Left renal cortex interstitium (tissue), 4 donors: ENCODE results near the gene EIF3F. TPM values are rescaled to one million over a fixed set of nuclear protein-coding genes. Genes with fewer than 3 reads are reported as not detected.
A peak's percentile ranks its signal among the peaks of the same experiment; 100 is the strongest.

Source experiments
- DNase-seq, 4 donors: peaks; one replicate each; pipeline ENCODE4 v3.0.0-alpha.2; 2013; ENCODE audit warnings: low read depth in 4 of 4, low spot score in 2 of 4, missing footprints in 1 of 4
- polyA plus RNA-seq, 4 donors: library from polyadenylated mRNA; unstranded; fragments of 120-200 nt; gene quantifications; one replicate each; pipeline ENCODE4 v1.2.1, GENCODE V29; 2013; ENCODE audit not compliant: insufficient read length in 4 of 4

Gene EIF3F
- 100 to 1,000 TPM; 310 to 350 (median 326) TPM for polyA plus RNA-seq

DNA sequence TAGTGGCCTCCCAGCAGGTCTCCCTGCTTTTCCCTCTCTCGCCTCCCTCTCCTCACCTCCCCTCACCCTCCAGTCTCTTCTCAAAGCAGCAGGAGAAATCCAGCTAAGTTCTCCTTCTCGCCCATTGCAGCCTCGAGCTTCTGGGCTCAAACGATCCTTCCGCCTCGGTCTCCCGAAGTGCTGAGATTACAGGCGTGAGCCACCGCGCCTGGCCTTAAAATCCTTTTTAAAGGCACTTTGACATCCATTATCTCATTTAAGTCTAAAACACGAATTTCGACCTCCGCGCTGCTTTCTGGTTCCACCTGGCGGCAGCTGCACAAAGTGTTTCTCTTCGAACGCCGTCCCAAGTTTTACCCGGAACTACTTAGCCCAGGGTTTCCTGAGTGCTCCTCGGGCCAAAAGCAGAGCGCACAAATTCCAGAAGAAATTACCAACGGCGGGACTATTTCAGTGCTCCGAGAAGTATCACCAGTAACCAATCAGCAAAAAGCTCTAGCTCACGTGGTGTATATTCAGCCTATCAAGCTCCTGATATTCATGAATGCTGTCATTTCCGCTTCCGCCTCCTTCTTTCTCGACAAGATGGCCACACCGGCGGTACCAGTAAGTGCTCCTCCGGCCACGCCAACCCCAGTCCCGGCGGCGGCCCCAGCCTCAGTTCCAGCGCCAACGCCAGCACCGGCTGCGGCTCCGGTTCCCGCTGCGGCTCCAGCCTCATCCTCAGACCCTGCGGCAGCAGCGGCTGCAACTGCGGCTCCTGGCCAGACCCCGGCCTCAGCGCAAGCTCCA is at the start of gene EIF3F:
TSS of gene EIF3F (plus strand) at position 570 of the 792 bp plus-strand sequence. CDS start at position 586, 16 bp downstream.
- DNase-seq = peak; percentile 96 to 99 (median 96)

- DNase-seq = no peak
Observed at GRCh38 chr11:7941146-7941545, 46.0 kb upstream of the EIF3F start.

GRCh38 chr11:7941608-7942007 is 45.5 kb upstream of the EIF3F start, which contains the start of gene OR10A3:
Gene OR10A3, minus strand, starts transcription at chr11:7941708. Its CDS starts 2,188 bp downstream, at chr11:7939520.
- no peak for DNase-seq

DNA sequence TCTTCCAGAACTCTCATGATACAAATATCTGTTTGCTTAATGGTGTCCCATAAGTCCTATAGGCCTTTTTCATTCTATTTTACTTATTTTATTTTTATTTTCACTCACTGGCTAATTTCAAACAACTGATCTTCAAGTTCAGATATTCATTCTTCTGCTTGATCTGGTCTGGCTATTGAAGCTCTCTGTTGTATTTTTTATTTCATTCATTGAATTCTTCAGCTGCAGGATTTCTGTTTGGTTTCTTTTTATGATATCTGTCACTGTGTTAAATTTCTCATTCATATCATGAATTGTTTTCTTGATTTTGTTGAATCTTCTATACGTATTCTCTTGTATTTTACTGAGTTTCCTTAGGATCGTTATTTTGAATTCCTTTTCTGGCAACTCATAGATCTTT is 43.0 kb upstream of the EIF3F start:
- no peak for DNase-seq

GRCh38 chr11:7949934-7950333 is 37.2 kb upstream of the EIF3F start:
- DNase-seq = no peak

DNA sequence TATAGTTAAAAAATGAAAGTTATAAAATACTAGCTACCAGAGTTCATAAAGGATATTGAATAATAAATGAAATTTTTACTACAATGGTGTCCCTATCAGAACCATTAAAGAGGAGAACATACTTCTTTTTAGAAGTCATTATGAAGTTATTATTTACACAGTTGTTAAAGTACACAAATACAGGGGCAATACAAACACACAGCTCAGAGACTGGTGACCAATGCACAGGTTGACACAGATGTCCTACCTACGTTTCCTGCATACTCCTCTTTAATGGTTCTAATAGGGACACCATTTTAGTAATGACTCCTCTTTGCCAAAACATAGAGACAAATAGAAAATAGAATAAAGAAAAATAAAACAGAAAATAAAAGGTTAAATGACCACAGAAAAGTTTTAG is 31.9 kb upstream of the EIF3F start:
- no peak for DNase-seq

DNA sequence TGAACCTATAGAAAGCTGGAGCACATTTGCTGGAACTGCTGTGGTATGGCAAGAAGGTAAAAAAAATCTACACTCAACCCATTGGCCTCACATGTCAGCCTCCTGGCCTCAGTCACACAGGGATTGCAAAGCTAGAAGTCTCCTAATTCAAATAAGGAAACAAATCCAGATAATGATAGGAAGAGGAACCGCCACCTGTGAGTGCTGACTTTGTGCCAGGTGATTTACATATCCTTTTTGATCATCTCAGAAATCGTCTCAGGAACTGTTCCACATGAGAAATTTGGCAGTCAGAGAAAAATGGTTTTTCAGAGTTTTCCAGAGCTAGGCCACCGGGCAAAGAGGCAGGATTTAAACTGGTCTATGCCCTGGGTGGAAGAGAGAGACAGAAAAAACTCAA is 22.9 kb upstream of the EIF3F start:
- no peak for DNase-seq

DNA sequence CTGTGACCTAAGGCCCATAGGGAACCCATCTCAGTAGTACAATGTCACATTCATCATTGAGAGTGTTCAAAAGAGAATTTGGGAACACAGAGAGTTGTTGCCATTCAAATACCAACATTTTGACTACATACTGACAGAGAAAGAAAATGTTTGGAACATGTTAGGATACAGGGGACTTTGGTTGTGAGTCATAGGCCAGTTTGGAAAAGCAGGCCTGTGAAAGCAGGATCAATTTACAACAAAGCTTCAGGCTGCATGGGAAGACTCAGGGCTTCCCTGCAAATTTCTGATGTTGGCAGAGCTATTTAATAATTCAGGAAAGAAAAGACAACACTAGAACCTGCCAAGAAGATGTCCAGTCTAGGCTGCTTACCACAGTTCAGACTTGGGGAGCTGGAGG is 22.3 kb upstream of the EIF3F start:
- DNase-seq = no peak

- no peak for DNase-seq
Observed at GRCh38 chr11:7965386-7965785, 21.8 kb upstream of the EIF3F start, which contains the start of gene NLRP10. Gene NLRP10, minus strand, starts transcription at chr11:7965447. Its CDS starts 1,952 bp downstream, at chr11:7963495.

DNA sequence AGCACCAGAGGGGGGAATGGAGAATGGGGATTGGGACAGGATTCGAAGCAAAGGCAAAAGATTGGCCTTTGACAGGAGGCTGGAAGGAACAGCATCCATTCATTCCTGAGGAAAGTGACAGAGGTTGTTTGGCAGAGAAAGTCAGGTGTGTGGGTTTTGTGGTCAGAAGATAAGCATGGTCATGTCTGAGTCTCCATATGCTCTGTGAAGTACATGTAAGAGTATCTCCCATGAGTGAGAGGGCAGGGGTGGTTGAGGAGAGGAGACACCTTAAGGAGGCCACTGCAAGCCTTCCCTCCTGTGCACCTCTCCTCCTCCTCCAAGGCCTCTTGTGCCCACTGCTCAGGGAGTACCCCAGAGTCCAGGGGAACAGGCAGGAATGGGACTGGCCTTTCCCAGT is 20.0 kb upstream of the EIF3F start:
- DNase-seq = no peak

GRCh38 chr11:7967826-7968225 is 19.3 kb upstream of the EIF3F start:
- no peak for DNase-seq

GRCh38 chr11:7968686-7969085 is 18.5 kb upstream of the EIF3F start:
- DNase-seq = no peak

- no peak for DNase-seq
Observed at GRCh38 chr11:7969756-7970646, 17.1 kb upstream of the EIF3F start.

DNA sequence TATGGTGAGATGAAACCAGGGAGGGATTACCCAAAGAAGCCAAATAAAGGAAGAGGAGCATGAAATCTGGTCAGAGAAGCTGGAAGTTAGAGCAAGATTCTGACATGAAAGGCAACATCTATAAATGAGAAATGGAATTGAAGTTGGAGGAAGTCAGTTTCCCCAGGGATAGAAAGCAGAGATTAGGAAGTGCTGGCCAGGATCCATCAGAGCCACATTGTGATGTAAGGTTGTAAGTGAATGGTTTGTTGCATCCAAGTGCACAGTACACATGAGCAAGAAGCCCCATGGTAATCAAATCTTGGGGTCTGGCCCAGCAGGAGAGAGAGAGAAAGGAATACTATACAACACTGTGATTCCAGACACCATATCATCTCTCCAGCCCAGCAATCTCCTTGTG is 15.3 kb upstream of the EIF3F start:
- DNase-seq = no peak

DNA sequence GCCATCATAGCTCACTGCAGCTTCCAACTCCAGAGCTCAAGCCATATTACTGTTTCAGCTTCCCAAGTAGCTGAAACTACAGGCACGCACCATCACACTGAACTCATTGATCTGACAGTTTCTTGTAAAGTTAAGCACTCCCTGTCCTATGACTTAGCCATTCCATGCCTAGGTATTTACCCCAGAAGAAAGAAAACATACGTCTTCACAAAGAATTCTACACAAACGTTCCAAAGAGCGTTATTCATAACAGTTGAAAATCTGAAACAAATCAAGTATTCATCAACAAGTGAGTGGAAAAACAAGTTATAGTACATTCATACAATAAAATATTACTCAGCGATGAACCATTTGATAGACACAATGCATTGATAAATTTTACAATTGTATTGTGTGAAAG is 14.1 kb upstream of the EIF3F start:
- no peak for DNase-seq

DNA sequence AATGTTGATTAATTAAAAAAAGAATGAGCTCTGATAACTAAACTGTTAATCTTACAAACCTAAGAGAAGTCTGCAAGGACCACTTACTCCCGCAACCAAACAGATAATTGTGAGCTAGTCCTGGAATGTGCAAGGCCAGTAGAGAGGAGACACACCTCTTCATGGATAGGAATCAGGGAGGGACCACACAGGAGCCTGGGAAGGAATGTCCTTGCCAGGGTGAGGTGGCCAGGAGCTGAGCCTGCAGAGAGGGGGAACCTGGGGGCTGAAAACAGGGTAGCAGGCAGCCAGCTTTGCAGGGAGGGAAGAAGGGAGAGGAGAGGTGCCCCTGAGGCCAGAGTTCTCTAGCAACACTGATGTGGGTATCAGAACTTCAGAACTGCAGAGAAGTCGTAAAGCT is 12.5 kb upstream of the EIF3F start:
- no peak for DNase-seq

DNA sequence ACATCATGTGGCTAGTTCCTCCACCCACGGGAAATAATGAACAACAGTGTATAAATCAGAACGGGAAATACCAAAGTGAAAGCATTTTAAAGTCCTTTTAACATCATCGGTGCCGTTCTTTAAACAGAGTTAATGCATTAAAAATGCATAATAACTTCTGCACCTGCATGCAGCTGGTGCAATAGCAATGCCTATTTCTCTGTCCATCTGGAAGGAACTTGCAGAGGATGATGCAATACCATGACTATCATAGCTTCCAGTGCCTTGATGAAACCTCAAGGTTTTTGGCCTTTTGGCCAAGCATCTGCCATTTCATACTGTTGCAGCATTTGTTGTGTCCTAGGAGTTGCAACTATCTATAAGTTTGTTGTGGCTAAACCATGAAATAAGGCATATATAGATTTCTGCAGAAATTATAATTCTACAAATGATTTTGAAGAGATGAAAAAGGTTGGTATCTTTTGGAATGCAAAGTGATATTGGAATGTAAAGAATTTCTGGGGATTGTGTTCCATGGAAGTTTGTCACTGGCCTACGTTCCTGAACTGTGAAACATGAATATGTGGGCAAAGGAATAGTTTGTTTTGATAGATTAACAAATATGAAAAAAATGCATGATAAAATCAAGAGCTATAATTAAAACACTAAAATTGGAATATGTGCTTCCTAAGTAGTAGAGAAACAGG is 9.8 kb upstream of the EIF3F start:
- no peak for DNase-seq

DNA sequence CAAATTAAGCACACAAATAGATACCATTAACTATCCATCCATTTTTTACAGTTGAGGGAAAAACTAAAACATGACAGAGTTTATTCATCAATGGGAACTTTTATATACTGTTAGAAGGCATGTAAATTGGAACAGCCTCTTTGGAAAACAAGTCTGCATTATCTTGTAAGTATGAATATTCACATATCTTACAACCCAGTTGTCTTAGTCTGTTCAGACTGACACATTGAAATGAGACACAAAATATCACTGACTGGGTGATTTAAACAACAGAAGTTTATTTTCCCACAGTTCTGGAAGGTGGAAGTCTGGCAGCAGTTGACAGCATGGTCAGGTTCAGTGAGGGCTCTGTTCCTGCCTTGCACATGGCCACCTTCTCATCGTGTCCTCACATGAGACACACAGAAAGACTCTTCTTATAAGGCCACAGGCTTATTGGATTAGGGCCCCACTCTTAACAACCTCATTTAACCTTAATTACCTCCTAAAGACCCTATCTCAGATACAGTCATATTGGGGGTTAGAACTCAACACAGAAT is 5.4 kb upstream of the EIF3F start:
- DNase-seq = no peak

GRCh38 chr11:7982582-7983119 is 4.5 kb upstream of the EIF3F start:
- no peak for DNase-seq

GRCh38 chr11:7983832-7984590 is 3.1 kb upstream of the EIF3F start:
- no peak for DNase-seq
